C4-2B (cell line): Measurements from ENCODE around the gene SCFD2.

Experiments used
- CTCF ChIP-seq: fragments of 450-650 bp; conservative IDR thresholded peaks from 2 replicates; pipeline ENCODE4 v1.5.1; 2017; ENCODE audit warnings: mild to moderate bottlenecking
- ZFX ChIP-seq: fragments of 450-650 bp; IDR thresholded peaks from 2 replicates; pipeline ENCODE4 v1.6.1; 2017

DNA sequence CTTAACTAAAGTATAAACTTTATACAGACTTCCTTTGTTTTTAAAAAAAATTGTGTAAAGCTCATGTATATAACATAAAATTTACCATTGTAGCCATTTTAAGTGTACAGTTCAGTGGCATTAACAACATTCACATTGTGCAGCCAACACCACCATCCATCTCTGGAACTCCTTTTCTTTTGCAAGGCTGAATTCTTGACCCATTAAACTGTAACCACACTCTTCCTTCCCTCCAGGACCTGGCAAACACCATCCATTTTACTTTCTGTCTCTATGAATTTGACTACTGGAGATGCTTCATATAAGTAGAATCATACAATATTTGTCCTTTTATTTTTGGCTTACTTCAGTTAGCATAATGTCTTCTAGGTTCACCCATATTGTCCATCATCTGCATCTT, 399.1 kb downstream of the SCFD2 start:
- TF ChIP-seq ZFX (no peak), CTCF (no peak)
